T follicular helper cell (primary cell): Measurements from ENCODE around the gene CCDC200.
"Not testable (repeated sequence)": the region's sequence is repeated elsewhere in the genome, so short reads cannot be mapped to it uniquely, and the experiment has no call there.

Experiments used
- DNase-seq: peaks from one replicate; pipeline ENCODE4 v3.0.0-alpha.2; 2020; ENCODE audit warnings: low read depth
- total RNA-seq, 2 experiments: gene quantifications; one replicate each; lab custom pipeline; 2026; lab: John Stamatoyannopoulos, UW

The CCDC200 gene
- 0 to 0.09 reads per million in 2 experiments for total RNA-seq

DNA sequence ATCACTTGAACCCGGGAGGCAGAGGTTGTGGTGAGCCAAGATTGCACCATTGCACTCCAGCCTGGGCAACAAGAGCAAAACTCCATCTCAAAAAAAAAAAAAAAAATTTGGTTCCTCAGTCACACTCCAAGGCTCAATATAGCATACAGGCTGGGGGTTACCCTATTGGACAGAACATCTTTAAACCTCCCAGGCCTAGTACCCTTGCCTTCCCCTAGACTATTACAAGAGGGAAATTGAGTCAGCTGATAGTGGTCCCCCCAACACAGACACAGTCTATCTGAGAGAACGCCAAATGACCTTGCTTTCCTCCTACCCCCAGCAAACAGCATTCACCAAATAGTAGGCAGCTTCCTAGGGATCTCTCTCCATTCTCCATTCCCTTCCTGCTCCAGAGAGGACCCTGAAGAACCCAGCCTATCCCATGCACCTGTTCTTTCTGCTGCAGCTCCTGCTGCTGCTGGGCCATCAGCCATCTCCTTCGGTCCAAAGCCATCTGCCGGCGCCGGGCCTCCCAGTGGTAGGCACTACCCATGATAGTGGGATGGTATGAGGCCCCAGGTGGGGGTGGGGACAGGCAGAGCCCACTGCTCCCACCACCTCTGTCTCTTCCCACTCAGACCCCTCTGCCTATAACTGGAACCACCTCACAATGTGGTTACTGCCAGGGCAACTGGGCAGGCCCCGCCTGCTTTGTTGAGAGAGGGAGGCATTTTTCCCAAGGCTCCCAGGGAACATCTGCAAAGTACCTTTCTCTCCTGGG, at the start of gene CCDC200:
CCDC200 (minus strand) TSS at position 604 of the 763 bp plus-strand sequence; CDS start at position 535, 69 bp downstream.
- not testable (repeated sequence) for DNase-seq

DNA sequence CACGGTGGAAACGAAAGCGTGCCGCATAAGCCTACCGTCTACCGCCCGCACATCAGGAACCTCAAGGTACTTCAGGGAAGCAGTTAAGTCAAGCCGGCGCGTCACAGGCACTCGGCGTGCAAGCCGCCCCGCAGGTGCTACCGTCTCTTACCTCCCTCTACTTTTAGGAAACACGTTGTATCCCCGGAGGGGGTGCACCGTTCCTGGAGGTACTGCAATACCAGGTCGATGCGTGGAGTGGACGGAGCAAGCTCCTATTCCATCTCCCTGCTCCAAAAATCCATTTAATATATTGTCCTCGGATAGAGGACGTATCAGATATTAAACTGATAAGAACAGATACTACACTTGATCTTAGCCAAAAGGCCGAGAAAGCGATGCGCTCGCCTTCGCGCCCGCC, 44.5 kb upstream of the CCDC200 start:
- DNase-seq: not testable (repeated sequence)

DNA sequence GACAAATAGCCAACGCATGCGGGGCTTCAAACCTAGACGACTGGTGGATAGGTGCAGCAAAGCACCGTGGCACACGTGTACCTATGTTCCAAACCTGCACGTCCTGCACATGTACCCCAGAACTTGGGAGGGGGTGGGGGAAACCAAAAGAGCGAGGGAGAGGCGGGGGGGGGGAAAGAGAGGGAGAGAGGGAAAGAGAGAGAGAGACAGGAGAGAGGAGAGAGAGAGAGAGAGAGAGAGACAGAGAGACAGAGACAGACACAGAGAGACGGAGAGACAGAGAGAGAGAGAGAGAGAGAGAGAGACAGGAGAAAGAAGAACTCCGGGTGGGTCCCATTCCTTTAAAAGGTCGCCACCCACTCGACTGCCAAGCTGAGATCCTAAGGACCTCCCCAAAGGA, 44.1 kb upstream of the CCDC200 start:
- DNase-seq: not testable (repeated sequence)

DNA sequence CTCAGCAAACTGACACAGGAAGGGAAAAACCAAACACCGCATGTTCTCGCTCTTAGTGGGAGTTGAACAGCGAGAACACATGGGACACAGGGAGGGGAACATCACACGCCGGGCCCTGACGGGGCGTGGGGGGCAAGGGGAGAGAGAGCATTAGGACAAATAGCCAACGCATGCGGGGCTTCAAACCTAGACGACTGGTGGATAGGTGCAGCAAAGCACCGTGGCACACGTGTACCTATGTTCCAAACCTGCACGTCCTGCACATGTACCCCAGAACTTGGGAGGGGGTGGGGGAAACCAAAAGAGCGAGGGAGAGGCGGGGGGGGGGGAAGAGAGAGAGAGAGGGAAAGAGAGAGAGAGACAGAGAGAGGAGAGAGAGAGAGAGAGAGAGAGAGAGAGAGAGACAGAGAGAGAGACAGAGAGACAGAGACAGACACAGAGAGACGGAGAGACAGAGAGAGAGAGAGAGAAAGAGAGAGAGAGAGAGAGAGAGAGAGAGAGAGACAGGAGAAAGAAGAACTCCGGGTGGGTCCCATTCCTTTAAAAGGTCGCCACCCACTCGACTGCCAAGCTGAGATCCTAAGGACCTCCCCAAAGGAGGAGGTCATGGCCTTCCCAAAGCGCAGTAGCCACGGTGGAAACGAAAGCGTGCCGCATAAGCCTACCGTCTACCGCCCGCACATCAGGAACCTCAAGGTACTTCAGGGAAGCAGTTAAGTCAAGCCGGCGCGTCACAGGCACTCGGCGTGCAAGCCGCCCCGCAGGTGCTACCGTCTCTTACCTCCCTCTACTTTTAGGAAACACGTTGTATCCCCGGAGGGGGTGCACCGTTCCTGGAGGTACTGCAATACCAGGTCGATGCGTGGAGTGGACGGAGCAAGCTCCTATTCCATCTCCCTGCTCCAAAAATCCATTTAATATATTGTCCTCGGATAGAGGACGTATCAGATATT, 42.4 kb upstream of the CCDC200 start:
- DNase-seq: not testable (repeated sequence)

DNA sequence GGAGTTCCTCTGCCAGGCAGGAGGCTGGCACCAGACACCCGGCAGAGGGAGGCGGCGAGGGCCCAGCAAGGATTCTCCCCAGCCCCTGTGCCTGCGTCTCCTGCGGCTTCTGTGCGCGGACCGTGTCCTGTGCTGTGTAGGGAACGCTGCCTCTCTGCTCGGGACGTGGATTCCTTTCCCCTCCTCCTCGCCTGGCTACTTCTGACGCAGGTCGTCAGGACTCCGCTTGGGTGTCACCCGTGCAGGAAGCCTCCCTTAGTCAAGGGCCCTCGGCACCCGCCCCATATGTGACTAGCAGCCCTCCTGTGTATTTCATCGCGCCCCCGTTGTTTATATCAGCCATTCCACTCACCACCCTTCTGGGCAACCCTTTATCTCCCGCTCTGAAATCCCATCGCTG, 18.0 kb upstream of the CCDC200 start:
- DNase-seq: not testable (repeated sequence)

DNA sequence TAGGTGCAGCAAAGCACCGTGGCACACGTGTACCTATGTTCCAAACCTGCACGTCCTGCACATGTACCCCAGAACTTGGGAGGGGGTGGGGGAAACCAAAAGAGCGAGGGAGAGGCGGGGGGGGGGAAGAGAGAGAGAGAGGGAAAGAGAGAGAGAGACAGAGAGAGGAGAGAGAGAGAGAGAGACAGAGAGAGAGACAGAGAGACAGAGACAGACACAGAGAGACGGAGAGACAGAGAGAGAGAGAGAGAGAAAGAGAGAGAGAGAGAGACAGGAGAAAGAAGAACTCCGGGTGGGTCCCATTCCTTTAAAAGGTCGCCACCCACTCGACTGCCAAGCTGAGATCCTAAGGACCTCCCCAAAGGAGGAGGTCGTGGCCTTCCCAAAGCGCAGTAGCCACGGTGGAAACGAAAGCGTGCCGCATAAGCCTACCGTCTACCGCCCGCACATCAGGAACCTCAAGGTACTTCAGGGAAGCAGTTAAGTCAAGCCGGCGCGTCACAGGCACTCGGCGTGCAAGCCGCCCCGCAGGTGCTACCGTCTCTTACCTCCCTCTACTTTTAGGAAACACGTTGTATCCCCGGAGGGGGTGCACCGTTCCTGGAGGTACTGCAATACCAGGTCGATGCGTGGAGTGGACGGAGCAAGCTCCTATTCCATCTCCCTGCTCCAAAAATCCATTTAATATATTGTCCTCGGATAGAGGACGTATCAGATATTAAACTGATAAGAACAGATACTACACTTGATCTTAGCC, 12.4 kb upstream of the CCDC200 start:
- DNase-seq: not testable (repeated sequence)

DNA sequence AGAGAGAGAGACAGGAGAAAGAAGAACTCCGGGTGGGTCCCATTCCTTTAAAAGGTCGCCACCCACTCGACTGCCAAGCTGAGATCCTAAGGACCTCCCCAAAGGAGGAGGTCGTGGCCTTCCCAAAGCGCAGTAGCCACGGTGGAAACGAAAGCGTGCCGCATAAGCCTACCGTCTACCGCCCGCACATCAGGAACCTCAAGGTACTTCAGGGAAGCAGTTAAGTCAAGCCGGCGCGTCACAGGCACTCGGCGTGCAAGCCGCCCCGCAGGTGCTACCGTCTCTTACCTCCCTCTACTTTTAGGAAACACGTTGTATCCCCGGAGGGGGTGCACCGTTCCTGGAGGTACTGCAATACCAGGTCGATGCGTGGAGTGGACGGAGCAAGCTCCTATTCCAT, 11.2 kb upstream of the CCDC200 start:
- not testable (repeated sequence) for DNase-seq

DNA sequence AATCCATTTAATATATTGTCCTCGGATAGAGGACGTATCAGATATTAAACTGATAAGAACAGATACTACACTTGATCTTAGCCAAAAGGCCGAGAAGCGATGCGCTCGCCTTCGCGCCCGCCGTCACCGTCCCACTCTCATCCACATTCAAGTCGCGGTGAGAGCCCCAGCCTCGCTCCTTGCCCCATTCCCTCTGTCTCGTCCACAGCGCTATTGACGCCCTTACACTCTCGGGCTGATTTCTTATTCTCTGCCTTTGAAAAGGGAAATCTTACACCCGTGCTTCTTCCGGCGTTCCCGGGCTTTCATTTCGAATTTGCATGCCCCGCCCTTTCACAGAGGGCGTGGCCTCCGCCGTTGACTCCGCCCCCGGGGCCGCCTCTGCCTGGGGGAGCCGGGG, 5.5 kb upstream of the CCDC200 start, which contains the start of gene RNU2-1:
RNU2-1 (minus strand) TSS at position 101 of the 400 bp plus-strand sequence.
- DNase-seq: not testable (repeated sequence)

DNA sequence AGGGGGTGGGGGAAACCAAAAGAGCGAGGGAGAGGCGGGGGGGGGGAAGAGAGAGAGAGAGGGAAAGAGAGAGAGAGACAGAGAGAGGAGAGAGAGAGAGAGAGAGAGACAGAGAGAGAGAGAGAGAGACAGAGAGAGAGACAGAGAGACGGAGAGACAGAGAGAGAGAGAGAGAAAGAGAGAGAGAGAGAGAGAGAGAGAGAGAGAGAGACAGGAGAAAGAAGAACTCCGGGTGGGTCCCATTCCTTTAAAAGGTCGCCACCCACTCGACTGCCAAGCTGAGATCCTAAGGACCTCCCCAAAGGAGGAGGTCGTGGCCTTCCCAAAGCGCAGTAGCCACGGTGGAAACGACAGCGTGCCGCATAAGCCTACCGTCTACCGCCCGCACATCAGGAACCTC, 4.8 kb upstream of the CCDC200 start:
- DNase-seq: not testable (repeated sequence)

DNA sequence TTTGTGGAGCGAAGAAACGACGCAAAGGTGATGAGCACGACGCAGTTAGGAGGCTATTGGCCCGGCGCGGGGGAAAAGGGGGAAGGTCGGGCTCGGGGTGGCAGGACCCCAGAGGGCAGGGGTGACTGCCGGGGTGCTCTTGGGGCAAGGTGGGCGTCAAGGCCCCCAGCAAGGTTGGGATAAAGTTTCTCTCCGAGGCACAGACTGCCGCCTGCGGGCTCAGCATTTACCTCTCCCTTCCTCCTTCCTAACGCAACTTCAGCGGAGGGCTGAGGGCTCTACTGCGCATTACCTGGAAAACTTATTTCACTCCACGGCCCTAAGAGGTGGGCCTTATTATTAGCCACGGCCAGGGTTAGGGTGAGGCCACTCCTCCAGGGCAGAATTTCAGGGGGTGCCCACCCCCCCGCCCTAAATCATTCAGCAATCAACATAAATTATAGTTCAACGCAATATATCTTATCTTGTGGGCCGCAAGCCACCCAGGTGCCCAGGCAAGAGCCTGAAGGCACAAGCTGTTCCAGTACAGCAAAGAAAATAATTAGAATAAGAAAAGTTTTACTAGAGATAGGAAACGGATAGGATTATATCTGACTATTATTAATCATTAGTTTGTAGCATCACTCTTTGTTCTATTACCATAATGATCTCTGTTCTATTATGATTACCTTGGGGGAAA, 3.7 kb upstream of the CCDC200 start:
- not testable (repeated sequence) for DNase-seq

DNA sequence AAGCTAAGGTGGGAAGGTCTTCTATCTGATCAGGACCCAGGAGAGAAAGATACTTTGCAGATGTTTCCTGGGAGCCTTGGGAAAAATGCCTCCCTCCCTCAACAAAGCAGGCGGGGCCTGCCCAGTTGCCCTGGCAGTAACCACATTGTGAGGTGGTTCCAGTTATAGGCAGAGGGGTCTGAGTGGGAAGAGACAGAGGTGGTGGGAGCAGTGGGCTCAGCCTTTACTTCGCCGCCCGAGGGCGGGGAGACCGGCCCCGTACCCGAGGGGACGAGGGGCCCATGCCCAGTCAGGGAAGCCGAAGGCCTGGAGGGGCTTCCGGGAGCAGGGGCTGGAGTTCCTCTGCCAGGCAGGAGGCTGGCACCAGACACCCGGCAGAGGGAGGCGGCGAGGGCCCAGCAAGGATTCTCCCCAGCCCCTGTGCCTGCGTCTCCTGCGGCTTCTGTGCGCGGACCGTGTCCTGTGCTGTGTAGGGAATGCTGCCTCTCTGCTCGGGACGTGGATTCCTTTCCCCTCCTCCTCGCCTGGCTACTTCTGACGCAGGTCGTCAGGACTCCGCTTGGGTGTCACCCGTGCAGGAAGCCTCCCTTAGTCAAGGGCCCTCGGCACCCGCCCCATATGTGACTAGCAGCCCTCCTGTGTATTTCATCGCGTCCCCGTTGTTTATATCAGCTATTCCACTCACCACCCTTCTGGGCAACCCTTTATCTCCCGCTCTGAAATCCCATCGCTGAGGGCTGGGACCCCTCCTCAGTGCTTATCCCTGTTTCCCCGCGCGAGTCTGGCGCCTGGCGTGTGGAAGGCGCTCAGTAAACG, 3.0 kb upstream of the CCDC200 start:
- DNase-seq: not testable (repeated sequence)

DNA sequence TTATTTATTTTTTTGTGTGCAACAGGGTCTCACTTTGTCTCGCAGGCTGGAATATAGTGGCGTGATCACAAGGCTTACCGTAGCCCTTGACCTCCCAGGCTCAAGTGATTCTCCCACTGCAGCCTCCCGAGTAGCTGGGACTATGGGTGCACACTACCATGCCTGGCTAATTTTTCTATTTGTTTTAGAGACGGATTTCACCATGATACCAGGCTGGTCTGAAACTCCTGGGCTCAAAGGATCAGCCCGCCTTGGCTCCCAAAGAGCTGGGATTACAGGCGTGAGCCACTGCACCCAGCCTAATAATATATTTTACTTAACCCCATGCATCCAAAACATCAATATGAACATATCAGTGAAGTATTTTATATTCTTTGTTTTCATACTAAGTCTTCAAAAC, 2.0 kb downstream of the CCDC200 start:
- no peak for DNase-seq

DNA sequence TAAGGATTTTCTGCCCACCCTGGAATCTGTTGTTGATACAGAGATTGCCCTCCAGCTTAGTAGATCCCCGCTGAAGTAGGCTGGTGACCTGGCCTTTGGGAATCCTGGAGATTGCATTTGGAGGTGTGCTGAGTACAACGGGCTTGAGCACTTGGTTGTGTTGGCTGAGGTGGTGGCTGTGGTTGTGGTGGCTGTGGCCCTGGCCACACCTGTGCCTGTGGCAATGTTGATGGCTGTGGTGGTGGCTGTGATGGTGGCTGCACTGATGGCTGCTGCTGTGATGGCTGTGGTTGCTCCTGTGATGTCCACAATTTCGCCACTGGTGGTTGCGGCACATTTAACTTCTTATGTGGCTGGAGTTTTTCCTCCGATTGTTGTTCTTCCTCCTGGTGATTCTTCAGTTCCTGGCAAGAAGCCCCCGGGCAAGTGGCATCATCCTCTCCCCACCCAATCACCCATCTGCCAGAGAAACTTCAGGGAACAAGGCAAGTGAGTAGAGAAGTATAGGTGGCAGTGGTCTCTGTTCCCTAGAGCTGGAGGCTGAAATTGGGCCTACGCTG, 4.2 kb downstream of the CCDC200 start:
- no peak for DNase-seq

DNA sequence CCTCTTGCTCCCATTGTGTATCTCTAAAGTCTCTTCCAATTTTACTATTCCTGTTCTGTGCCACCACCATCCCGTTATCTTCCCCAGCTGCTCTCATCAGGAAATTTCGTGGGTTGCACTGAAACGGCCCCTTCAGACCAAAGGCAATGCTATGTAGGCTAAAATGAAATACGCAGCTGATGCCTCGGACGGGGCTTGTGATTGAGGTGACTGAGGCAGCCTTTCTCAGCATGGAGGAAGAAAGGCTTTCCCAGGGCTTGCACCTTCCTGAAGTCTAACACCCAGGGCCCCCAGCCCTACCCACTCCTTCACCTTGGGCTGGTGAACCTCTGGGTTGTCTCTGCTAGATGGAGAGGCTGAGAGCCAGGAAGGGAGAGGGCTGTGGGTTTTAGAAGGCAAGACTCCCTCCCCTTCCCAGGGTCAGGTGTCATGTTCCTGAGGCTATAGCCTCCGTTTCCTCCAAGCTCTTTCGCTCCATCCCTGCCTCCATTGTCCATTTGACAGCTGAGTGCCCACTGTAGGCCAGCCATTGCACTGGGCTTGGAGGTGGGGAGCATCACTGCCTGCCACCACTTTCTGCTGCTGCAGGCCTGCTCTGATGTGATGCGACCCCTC, 7.8 kb downstream of the CCDC200 start:
- no peak for DNase-seq

DNA sequence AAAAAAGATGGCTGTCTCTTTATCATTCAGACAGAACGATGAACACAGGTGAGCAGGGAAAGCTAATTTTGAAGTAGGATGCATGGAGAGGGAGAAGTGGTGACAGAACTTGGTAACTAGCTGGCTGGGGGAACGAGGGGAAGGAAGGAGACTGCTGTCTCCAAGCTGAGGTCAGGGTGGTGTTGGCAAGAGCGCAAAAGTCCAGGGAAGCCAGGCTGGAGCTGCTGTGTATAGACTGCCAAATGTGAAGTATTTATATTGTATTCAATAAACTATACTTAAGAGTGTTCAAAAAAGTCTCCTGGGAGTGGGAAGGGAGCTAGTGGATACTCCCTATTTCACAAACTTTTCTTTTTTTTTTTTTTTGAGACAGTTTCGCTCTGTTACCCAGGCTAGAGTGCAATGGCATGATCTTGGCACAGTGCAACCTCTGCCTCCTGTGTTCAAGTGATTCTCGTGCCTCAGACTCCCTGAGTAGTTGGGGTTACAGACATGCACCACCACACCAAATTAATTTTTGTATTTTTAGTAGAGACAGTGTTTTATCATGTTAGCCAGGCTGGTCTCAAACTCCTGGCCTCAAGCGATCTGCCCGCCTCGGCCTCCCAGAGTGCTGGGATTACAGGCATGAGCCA, 8.6 kb downstream of the CCDC200 start:
- no peak for DNase-seq

DNA sequence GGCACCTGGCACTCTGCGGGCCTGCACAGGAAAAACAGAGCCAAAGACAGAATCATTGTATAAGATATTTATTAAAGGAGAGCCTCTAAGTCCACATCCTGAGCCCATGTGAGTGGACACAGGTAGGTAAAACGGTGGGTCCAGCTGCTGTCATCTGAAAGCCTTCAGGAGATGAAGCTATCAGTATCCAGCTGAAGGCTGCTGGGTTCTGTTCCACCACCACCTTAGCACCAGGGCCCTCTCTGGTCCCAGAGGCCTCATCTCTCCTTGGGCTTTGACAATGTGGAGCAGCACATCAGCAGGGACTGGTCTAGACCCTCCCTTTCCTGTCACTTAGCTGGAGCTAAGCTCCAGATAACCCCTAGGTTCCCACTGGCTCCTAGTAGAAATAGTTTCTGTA, 9.4 kb downstream of the CCDC200 start:
- no peak for DNase-seq

DNA sequence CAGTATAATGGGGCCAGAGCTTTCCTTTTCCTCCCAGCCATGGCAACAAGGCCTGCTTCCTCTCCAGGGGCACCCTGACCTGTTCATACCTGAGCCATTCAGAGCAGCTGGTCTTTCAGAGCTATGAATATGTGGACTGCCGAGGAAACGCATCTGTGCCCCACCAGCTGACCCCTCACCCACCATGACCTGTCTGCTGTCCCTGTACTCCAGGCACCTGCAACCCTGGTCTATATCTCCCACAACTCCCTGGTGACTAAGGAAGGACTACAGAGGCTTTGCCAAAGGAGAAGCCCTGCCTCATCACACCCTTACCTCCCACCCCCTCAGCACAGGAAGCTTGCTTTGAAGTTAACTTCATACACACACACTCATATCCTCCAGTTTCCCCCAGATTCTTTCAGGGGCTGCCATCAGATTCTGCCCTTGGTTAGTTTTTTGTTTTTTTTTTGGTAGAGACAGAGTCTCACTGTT, 10.8 kb downstream of the CCDC200 start:
- DNase-seq: no peak

DNA sequence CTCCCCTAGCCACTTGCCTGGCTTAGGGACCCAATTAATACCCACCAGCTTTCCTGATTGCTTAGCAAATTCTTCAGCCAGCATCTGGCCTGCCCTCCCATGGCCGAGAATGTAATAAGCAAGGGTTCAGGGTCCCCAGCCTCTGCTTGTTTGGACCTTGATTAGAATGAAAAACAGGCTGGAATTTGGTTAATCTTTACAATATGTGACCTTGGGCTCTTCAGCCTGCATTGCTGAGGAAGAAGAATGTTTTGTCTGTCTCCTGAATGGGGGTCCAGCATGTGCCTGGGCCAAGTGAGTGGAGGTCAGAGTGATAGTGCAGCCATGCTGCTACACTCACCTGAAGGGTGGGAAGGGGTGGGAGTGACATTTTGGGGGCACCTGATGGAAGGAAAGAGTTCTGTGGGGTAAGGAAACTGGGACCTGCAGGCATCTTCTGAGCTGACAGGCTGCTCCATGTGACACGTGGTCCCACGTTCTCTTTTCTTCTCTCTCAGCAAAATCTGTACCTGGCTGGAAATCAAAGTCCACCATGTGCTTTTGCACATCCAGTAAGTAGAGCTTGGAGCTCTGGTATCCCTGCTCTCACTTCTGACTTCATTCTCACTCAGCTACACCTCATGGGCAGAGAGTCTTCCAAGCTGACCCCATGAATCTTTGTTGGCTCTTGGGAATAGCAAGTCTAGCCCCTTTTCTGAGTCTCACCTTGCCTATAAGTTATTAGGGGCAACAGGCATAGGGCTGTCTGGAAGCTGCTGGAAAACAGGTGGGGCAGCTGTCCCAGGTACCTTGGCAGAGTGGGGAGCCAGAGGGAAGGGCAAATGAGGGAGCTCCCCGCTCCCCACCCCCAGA, 11.4 kb downstream of the CCDC200 start:
- DNase-seq: no peak
